Esophagus (tissue), 2 donors: ENCODE data around the gene CTTNBP2NL. TPM values are rescaled to one million over a fixed set of nuclear protein-coding genes. Genes with fewer than 3 reads are reported as not detected.
"Not testable (repeated sequence)": the region's sequence is repeated elsewhere in the genome, so short reads cannot be mapped to it uniquely, and the experiment has no call there.

Experiments used
- H3K27ac ChIP-seq, 2 donors: one replicate each; pipeline ENCODE4 v1.5.1; 2013; ENCODE audit warnings: low read depth in 2 of 2, mild to moderate bottlenecking in 2 of 2, inconsistent platforms in 1 of 2, low read length in 1 of 2, moderate library complexity in 1 of 2
- H3K27me3 ChIP-seq, 2 donors: one replicate each; pipeline ENCODE4 v1.6.1; 2013; ENCODE audit warnings: low read length in 2 of 2, control low read depth in 1 of 2, mild to moderate bottlenecking in 1 of 2; ENCODE audit not compliant: insufficient read depth in 2 of 2, control insufficient read depth in 1 of 2
- H3K36me3 ChIP-seq, 2 donors: one replicate each; pipeline ENCODE4 v1.6.1; 2013; ENCODE audit warnings: low read length in 1 of 2; ENCODE audit not compliant: control insufficient read depth in 2 of 2, insufficient read depth in 2 of 2
- H3K4me1 ChIP-seq, 2 donors: one replicate each; pipeline ENCODE4 v1.6.1; 2013; ENCODE audit warnings: low read length in 1 of 2; ENCODE audit not compliant: control insufficient read depth in 2 of 2, insufficient read depth in 2 of 2
- H3K4me3 ChIP-seq, 2 donors: one replicate each; pipeline ENCODE4 v1.5.1; 2013; ENCODE audit warnings: low read length in 2 of 2, mild to moderate bottlenecking in 2 of 2, low read depth in 1 of 2, moderate library complexity in 1 of 2
- H3K9me3 ChIP-seq, 2 donors: one replicate each; pipeline ENCODE4 v1.6.1; 2013; ENCODE audit warnings: mild to moderate bottlenecking in 2 of 2, low read depth in 1 of 2, low read length in 1 of 2, moderate library complexity in 1 of 2; ENCODE audit not compliant: control insufficient read depth in 2 of 2, insufficient read depth in 1 of 2
- WGBS, 2 donors: extraction: QIAGEN DNeasy Blood & Tissue Kit; methylation state at CpG; one replicate each; pipeline ENCODE4 v1.1.7; 2013; 5-methylcytosine and 5-hydroxymethylcytosine counted together
- polyA plus RNA-seq, 2 donors: library from polyadenylated mRNA; stranded (reverse); fragments of 200-250 nt; gene quantifications; one replicate each; pipeline ENCODE4 v1.2.3, GENCODE V29; 2013
- donor health status: healthy with polysubstance abuse.
- donor health status: Bipolar disorder and iron deficiency.

CTTNBP2NL gene
- polyA plus RNA-seq, 2 donors = 9.4 to 14.0 TPM

DNA sequence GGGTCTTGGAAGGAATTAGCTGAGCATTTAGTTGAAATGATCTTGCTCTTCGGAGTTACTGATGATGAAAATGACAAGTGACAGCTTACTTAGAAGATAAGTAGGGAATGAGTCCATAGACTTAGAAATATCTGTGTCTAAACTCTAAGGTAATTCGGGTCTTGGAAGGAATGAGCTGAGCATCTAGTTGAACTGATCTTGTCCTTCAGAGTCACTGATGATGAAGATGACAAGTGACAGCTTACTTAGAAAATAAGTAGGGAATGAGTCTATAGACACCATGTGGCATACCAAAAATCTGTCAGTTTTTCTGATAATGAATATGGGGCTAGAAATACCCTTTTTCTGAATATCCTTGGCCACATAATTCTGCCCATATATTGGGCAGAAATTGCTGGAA is 14.7 kb downstream of the CTTNBP2NL start:
- 86% methylated on average over 2 of the region's 2 CpGs for WGBS, 2 donors
- Histone ChIP-seq H3K4me3 (no peak overlapping the region), H3K27ac (no peak overlapping the region), H3K9me3 (no peaks in the 10 kb centered on the region), H3K4me1 (no peaks in the 10 kb centered on the region), H3K36me3 (no peaks in the 10 kb centered on the region), H3K27me3 (no peaks in the 10 kb centered on the region)

DNA sequence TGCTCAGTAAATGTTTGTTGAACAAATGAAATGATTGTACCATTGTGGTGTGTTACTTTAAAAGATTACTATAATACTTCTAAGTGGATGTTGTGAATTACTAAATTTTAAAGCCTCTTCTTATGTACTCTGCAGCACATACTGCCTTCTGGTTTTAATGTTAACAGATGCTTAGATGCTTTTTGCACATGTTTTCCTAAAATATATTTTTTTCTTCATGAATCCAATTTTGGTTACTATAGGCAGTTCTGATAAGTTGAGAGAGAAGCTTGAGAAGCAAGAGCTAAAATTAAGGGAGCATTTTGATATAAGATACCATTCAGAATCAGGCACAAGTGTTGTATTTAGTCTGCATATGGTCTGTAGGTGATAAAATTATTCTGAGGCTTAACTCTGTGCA is 21.3 kb downstream of the CTTNBP2NL start:
- Histone ChIP-seq H3K9me3 (no peaks in the 10 kb centered on the region), H3K36me3 (no peaks in the 10 kb centered on the region), H3K27me3 (no peaks in the 10 kb centered on the region), H3K4me1 (no peaks in the 10 kb centered on the region), H3K27ac (no peak overlapping the region), H3K4me3 (no peak overlapping the region)

DNA sequence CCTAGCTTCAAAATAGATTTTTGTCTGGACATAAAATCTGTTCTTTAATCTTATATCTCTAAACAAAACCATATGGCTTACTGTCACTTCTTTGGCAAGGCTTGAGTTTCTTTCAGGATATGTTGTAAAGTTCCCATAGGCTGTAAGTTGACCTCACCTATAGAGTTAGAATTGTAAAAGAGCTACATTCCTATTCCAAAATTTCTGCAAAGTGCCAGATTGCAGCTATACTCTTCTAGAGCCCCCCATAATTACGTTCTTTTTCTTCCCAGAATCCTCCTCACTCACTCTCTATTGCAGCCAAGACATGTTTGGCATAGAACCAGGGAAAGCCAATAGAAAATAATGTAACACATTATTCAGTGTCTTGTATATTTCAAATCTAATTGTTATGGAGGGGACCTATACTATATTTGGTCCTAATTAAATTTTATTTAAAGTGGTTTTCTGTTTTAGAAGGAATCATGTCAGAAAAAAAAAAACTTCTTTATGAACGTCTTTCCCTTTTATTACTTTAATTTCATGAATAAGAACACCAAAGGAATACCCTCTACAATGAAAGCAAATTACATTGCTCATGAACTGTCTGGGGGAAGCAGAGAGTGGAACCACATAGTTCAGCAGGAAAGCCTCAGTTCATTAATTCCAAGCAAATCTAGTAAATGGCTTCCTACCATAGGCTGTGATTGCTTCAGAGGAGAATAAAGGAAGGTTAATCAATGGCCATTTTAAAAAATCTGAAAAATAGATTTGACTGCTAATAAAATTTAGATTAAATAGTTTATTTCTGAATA is 22.3 kb downstream of the CTTNBP2NL start:
- Histone ChIP-seq H3K36me3 (no peaks in the 10 kb centered on the region), H3K27me3 (no peaks in the 10 kb centered on the region), H3K4me1 (no peaks in the 10 kb centered on the region), H3K27ac (no peak overlapping the region), H3K4me3 (no peak overlapping the region), H3K9me3 (no peaks in the 10 kb centered on the region)
- WGBS, 2 donors = 67 to 69% methylated on average over 2 of the region's 2 CpGs

GRCh38 chr1:112423207-112423606 is 27.2 kb downstream of the CTTNBP2NL start:
- Histone ChIP-seq H3K36me3 (peaks cover 0 to 2% of the 10 kb centered on the region in 2 donors), H3K9me3 (no peaks in the 10 kb centered on the region), H3K27ac (no peak overlapping the region), H3K4me3 (no peak overlapping the region), H3K4me1 (no peaks in the 10 kb centered on the region), H3K27me3 (no peaks in the 10 kb centered on the region)
- 77 to 79% methylated on average over 1 of the region's 1 CpG for WGBS, 2 donors

- H3K36me3 ChIP-seq = not testable (repeated sequence)
- 84 to 86% methylated on average over 11 of the region's 11 CpGs for WGBS, 2 donors
These were observed 27.7 kb downstream of the CTTNBP2NL start for GRCh38 chr1:112423666-112424065.

GRCh38 chr1:112429749-112430148 is 33.7 kb downstream of the CTTNBP2NL start:
- no peaks in the 10 kb centered on the region for H3K9me3 ChIP-seq
- no peak overlapping the region for H3K27ac ChIP-seq
- H3K36me3 ChIP-seq = peaks cover 0 to 2% of the 10 kb centered on the region in 2 donors
- no peaks in the 10 kb centered on the region for H3K27me3 ChIP-seq
- no peaks in the 10 kb centered on the region for H3K4me1 ChIP-seq
- WGBS, 2 donors = 90 to 96% methylated on average over 1 of the region's 1 CpG
- H3K4me3 ChIP-seq = no peak overlapping the region

More at GRCh38 chr1:112423666-112424065, 27.7 kb downstream of the CTTNBP2NL start:
- not testable (repeated sequence) for H3K27me3 ChIP-seq, H3K4me1 ChIP-seq, H3K9me3 ChIP-seq, H3K27ac ChIP-seq, H3K4me3 ChIP-seq

GRCh38 chr1:112431038-112431437 is 35.0 kb downstream of the CTTNBP2NL start:
- Histone ChIP-seq H3K4me3 (no peak overlapping the region), H3K27ac (no peak overlapping the region), H3K4me1 (no peaks in the 10 kb centered on the region), H3K36me3 (peaks cover 0 to 2% of the 10 kb centered on the region in 2 donors), H3K27me3 (no peaks in the 10 kb centered on the region), H3K9me3 (no peaks in the 10 kb centered on the region)
- 80 to 82% methylated on average over 1 of the region's 1 CpG for WGBS, 2 donors

DNA sequence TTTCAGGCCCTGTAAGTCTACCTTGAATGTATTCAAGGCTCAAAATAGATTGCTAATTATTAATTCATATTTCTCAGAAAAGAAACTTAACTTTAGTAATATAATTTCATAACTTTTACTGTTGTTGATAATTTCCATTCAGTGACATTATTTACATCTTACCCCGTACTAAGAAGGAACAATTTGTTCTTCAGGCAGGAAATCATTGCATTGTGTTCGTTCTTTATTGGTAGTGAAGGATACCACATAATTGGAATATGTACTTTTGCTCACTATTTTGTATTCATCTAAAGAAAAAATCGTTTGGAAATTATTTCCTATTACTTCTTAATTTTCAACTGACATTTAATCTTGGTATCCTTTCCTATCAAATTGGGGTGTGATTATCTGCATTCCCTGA is 39.4 kb downstream of the CTTNBP2NL start:
- H3K4me1 ChIP-seq = no peaks in the 10 kb centered on the region
- H3K27ac ChIP-seq = no peak overlapping the region
- WGBS, 2 donors = 68 to 70% methylated on average over 3 of the region's 3 CpGs
- no peaks in the 10 kb centered on the region for H3K27me3 ChIP-seq
- no peaks in the 10 kb centered on the region for H3K9me3 ChIP-seq
- H3K4me3 ChIP-seq = no peak overlapping the region
- no peaks in the 10 kb centered on the region for H3K36me3 ChIP-seq

GRCh38 chr1:112436384-112437156 is 40.6 kb downstream of the CTTNBP2NL start:
- H3K9me3 ChIP-seq = no peaks in the 10 kb centered on the region
- no peaks in the 10 kb centered on the region for H3K27me3 ChIP-seq
- no peaks in the 10 kb centered on the region for H3K36me3 ChIP-seq
- WGBS, 2 donors = 87 to 89% methylated on average over 5 of the region's 5 CpGs
- H3K4me1 ChIP-seq = no peaks in the 10 kb centered on the region
- no peak overlapping the region for H3K4me3 ChIP-seq
- no peak overlapping the region for H3K27ac ChIP-seq
